Ishikawa (cell line): Measurements from ENCODE around the gene ADH1B.

Source experiments
- CEBPB ChIP-seq: IDR thresholded peaks from 2 replicates; pipeline ENCODE4 v1.6.1; 2012
- CREB1 ChIP-seq: IDR thresholded peaks from 2 replicates; pipeline ENCODE4 v1.6.1; 2012; ENCODE audit warnings: low read depth
- EGR1 ChIP-seq: IDR thresholded peaks from 2 replicates; pipeline ENCODE4 v1.6.1; 2012
- EP300 ChIP-seq: IDR thresholded peaks from 2 replicates; pipeline ENCODE4 v1.6.1; 2012; ENCODE audit warnings: borderline replicate concordance
- FOXM1 ChIP-seq: IDR thresholded peaks from 2 replicates; pipeline ENCODE4 v1.6.1; 2012; ENCODE audit warnings: low read depth, borderline replicate concordance
- MAX ChIP-seq: IDR thresholded peaks from 2 replicates; pipeline ENCODE4 v1.6.1; 2012
- NFIC ChIP-seq: IDR thresholded peaks from 2 replicates; pipeline ENCODE4 v1.6.1; 2012
- RAD21 ChIP-seq: IDR thresholded peaks from 2 replicates; pipeline ENCODE4 v1.6.1; 2012; ENCODE audit warnings: low read depth
- TAF1 ChIP-seq: IDR thresholded peaks from 2 replicates; pipeline ENCODE4 v1.6.1; 2012; ENCODE audit warnings: low read depth, mild to moderate bottlenecking
- TCF12 ChIP-seq: IDR thresholded peaks from 2 replicates; pipeline ENCODE4 v1.6.1; 2012; ENCODE audit warnings: low read depth
- TEAD4 ChIP-seq: IDR thresholded peaks from 2 replicates; pipeline ENCODE4 v1.6.1; 2012
- YY1 ChIP-seq: IDR thresholded peaks from 2 replicates; pipeline ENCODE4 v1.6.1; 2012; ENCODE audit warnings: low read depth
- ZBTB7A ChIP-seq: IDR thresholded peaks from 2 replicates; pipeline ENCODE4 v1.6.1; 2012; ENCODE audit warnings: low read depth
- TF ChIP-seq, protein P1 (sequence below): IDR thresholded peaks from 2 replicates; pipeline ENCODE4 v1.6.1; 2012
- TF ChIP-seq, protein P2 (sequence below): IDR thresholded peaks from 2 replicates; pipeline ENCODE4 v1.6.1; 2012; ENCODE audit warnings: low read depth, mild to moderate bottlenecking

ADH1B gene

DNA sequence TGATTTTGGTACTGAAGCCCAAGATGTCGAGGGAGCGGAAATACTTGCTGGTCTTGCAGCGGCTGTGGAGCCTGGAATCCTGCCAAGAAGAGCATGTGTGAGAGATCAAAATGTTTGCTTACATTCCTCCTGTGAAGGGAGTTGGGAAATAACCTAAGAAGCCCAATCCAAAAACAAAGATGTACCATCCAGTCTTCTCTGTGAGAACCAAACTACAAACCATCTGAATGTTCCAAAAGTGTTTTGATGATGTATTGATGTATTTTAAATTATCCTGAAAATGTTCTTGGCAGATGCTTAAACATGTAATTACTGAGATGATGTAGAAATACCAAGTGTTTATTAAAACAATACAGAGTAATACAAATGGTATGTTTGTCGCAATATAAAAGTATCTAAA is 20.3 kb downstream of the ADH1B start:
- TF ChIP-seq FOXM1 (no peak), YY1 (no peak), TEAD4 (no peak), EP300 (no peak), TAF1 (no peak), MAX (no peak), CREB1 (no peak), CEBPB (no peak), TCF12 (no peak), EGR1 (no peak), ZBTB7A (no peak), NFIC (no peak; the same call in 1 of the 2 replicates), RAD21 (no peak)
- TF ChIP-seq, protein P1, sequence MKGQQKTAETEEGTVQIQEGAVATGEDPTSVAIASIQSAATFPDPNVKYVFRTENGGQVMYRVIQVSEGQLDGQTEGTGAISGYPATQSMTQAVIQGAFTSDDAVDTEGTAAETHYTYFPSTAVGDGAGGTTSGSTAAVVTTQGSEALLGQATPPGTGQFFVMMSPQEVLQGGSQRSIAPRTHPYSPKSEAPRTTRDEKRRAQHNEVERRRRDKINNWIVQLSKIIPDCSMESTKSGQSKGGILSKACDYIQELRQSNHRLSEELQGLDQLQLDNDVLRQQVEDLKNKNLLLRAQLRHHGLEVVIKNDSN, result no peak
- TF ChIP-seq, protein P2, sequence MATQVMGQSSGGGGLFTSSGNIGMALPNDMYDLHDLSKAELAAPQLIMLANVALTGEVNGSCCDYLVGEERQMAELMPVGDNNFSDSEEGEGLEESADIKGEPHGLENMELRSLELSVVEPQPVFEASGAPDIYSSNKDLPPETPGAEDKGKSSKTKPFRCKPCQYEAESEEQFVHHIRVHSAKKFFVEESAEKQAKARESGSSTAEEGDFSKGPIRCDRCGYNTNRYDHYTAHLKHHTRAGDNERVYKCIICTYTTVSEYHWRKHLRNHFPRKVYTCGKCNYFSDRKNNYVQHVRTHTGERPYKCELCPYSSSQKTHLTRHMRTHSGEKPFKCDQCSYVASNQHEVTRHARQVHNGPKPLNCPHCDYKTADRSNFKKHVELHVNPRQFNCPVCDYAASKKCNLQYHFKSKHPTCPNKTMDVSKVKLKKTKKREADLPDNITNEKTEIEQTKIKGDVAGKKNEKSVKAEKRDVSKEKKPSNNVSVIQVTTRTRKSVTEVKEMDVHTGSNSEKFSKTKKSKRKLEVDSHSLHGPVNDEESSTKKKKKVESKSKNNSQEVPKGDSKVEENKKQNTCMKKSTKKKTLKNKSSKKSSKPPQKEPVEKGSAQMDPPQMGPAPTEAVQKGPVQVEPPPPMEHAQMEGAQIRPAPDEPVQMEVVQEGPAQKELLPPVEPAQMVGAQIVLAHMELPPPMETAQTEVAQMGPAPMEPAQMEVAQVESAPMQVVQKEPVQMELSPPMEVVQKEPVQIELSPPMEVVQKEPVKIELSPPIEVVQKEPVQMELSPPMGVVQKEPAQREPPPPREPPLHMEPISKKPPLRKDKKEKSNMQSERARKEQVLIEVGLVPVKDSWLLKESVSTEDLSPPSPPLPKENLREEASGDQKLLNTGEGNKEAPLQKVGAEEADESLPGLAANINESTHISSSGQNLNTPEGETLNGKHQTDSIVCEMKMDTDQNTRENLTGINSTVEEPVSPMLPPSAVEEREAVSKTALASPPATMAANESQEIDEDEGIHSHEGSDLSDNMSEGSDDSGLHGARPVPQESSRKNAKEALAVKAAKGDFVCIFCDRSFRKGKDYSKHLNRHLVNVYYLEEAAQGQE, result no peak

GRCh38 chr4:99293357-99293756 is 27.8 kb downstream of the ADH1B start:
- TF ChIP-seq ZBTB7A (no peak), MAX (no peak), EGR1 (no peak), TEAD4 (no peak), YY1 (no peak), EP300 (no peak), TCF12 (no peak), TAF1 (no peak)

- TF ChIP-seq ZBTB7A (no peak), EGR1 (no peak), EP300 (no peak), NFIC (no peak), TCF12 (no peak), CEBPB (no peak), YY1 (no peak), RAD21 (no peak), TEAD4 (no peak), FOXM1 (no peak), MAX (no peak), TAF1 (no peak), CREB1 (no peak)
- TF ChIP-seq, protein P1, result no peak
- TF ChIP-seq, protein P2, result no peak
Observed at GRCh38 chr4:99290848-99291786, 30.1 kb downstream of the ADH1B start, which contains the start of gene ADH1A. Gene ADH1A (minus strand): TSS chr4:99290985. CDS start chr4:99290914, 71 bp downstream.

GRCh38 chr4:99285387-99285786 is 35.8 kb downstream of the ADH1B start:
- TF ChIP-seq YY1 (no peak), CEBPB (no peak), TAF1 (no peak), CREB1 (no peak), NFIC (no peak)

DNA sequence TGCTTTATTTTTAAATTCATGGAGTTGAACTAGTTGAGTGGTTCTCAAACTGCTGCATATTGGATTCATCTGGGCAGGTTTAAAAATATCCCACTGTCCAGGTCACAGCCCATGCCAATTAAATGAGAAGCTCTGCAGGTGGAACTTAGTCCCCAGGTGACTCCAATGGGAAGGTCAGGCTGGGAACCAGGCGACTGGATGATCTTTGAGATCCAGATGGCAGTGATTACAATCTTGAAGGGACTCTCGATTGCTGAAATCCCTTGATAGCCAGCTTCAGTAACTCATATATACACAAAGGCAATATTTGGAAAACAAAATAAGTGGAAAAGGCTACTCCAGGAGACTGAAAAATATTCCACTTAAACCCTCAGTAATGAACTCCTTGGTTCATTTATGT is 38.5 kb downstream of the ADH1B start:
- no peak for TF ChIP-seq ZBTB7A
- no peak for TF ChIP-seq NFIC
- no peak for TF ChIP-seq YY1
- no peak for TF ChIP-seq TEAD4
- TF ChIP-seq, protein P2, result no peak
- no peak for TF ChIP-seq RAD21
- no peak for TF ChIP-seq CEBPB
- TF ChIP-seq TAF1, result no peak
- TF ChIP-seq, protein P1, result no peak
- TF ChIP-seq EP300, result no peak
- no peak for TF ChIP-seq CREB1
- TF ChIP-seq TCF12, result no peak
- TF ChIP-seq MAX, result no peak
- no peak for TF ChIP-seq FOXM1
- TF ChIP-seq EGR1, result no peak
